H1 (cell line): ENCODE results near the gene EN1. TPM values are rescaled to one million over a fixed set of nuclear protein-coding genes. Genes with fewer than 3 reads are reported as not detected.

ENCODE experiments used
- CTCF ChIA-PET: fragments of 300-600 bp; sonication (Branson Sonifier 250); formaldehyde crosslinking; loops from one replicate; lab custom pipeline; 2021; ENCODE audit not compliant: partially characterized antibody; lab: Charles Lee
- POLR2A ChIA-PET: fragments of 300-600 bp; sonication (Branson Sonifier 250); formaldehyde crosslinking; loops from one replicate; lab custom pipeline; 2021; ENCODE audit warnings: inconsistent platforms; ENCODE audit not compliant: partially characterized antibody; lab: Charles Lee
- DNase-seq, 2 experiments: peaks; one replicate each; pipeline versions ENCODE4 v3.0.0 to v3.0.0-alpha.2; 2010 to 2022; ENCODE audit warnings: low spot score in 2 of 2, low read depth in 1 of 2, mixed read lengths in 1 of 2
- FAIRE-seq: peaks from 2 replicates; lab custom pipeline; 2011; peaks lifted over from hg19 to GRCh38; lab: Jason Lieb, UNC
- H2AFZ ChIP-seq: 2 replicates; pipeline ENCODE4 v1.8.1; 2012; ENCODE audit warnings: low read length, inconsistent platforms
- H2AK5ac ChIP-seq: 2 replicates; pipeline ENCODE4 v1.6.1; 2013; ENCODE audit warnings: low read depth, low read length
- H2BK120ac ChIP-seq: replicated peaks from 2 replicates; pipeline ENCODE3; 2013; ENCODE audit warnings: low read depth, low read length, inconsistent platforms
- H2BK12ac ChIP-seq: 2 replicates; pipeline ENCODE4 v1.6.1; 2013; ENCODE audit warnings: low read depth, low read length
- H2BK15ac ChIP-seq: 2 replicates; pipeline ENCODE4 v1.6.1; 2013; ENCODE audit warnings: low read length
- H2BK20ac ChIP-seq: 2 replicates; pipeline ENCODE4 v1.6.1; 2013; ENCODE audit warnings: low read length
- H2BK5ac ChIP-seq: 2 replicates; pipeline ENCODE4 v1.6.1; 2013; ENCODE audit warnings: low read depth, low read length
- H3K14ac ChIP-seq: 2 replicates; pipeline ENCODE4 v1.6.1; 2013; ENCODE audit warnings: inconsistent platforms; ENCODE audit not compliant: insufficient read length
- H3K18ac ChIP-seq: 2 replicates; pipeline ENCODE4 v1.6.1; 2013; ENCODE audit warnings: low read length; ENCODE audit errors: extremely low read depth
- H3K23ac ChIP-seq: 2 replicates; pipeline ENCODE4 v1.6.1; 2013; ENCODE audit warnings: inconsistent platforms; ENCODE audit not compliant: insufficient read length
- H3K23me2 ChIP-seq: 2 replicates; pipeline ENCODE4 v1.6.1; 2013; ENCODE audit warnings: low read depth, low read length
- H3K27ac ChIP-seq: 2 replicates; pipeline ENCODE4 v1.6.1; 2011; ENCODE audit warnings: low read depth, low read length, inconsistent platforms
- H3K27me3 ChIP-seq, 4 experiments: replicated peaks in 1 of 4; 1 replicate in 1 of 4; 2 replicates in 3 of 4; pipeline versions ENCODE4 v1.6.1 to v1.8.1; 2011 to 2013; ENCODE audit warnings: low read length in 3 of 4, mild to moderate bottlenecking in 3 of 4, inconsistent platforms in 2 of 4, mixed read lengths in 2 of 4, moderate library complexity in 1 of 4; ENCODE audit not compliant: control insufficient read depth in 3 of 4, insufficient read depth in 3 of 4; ENCODE audit errors: extremely low read depth in 1 of 4
- H3K36me3 ChIP-seq, 4 experiments: 2 replicates each; pipeline versions ENCODE4 v1.6.1 to v1.8.1; 2011 to 2013; ENCODE audit warnings: mild to moderate bottlenecking in 4 of 4, low read length in 3 of 4, moderate library complexity in 2 of 4, control low read depth in 1 of 4, inconsistent platforms in 1 of 4; ENCODE audit not compliant: insufficient read depth in 4 of 4, control insufficient read depth in 2 of 4
- H3K4ac ChIP-seq: replicated peaks from 2 replicates; pipeline ENCODE3; 2013; ENCODE audit warnings: low read length, low read depth, mixed read lengths, inconsistent platforms; ENCODE audit not compliant: insufficient read length
- H3K4me1 ChIP-seq, 4 experiments: replicated peaks in 1 of 4; 1 replicate in 1 of 4; 2 replicates in 3 of 4; pipeline versions ENCODE4 v1.6.1 to v1.8.1; 2011 to 2013; ENCODE audit warnings: low read length in 3 of 4, inconsistent platforms in 2 of 4, mixed read lengths in 1 of 4; ENCODE audit not compliant: insufficient read depth in 4 of 4, control insufficient read depth in 3 of 4
- H3K4me2 ChIP-seq, 2 experiments: 2 replicates each; pipeline versions ENCODE4 v1.6.1 to v1.8.1; 2011 to 2013; ENCODE audit warnings: low read depth in 2 of 2, low read length in 2 of 2, control low read depth in 1 of 2, inconsistent platforms in 1 of 2, mild to moderate bottlenecking in 1 of 2; ENCODE audit not compliant: insufficient read depth in 1 of 2
- H3K4me3 ChIP-seq, 4 experiments: fragments of 200-600, 300-600 bp in 1 of 4; sonication (generic), shearing (Covaris generic), sonication (Bioruptor Twin) in 1 of 4; 2 replicates each; pipeline versions ENCODE4 v1.5.1 to v1.8.1; 2011 to 2016; ENCODE audit warnings: low read length in 4 of 4, low read depth in 3 of 4, control low read depth in 2 of 4, inconsistent platforms in 2 of 4, mild to moderate bottlenecking in 2 of 4, mixed read lengths in 1 of 4, moderate library complexity in 1 of 4; ENCODE audit not compliant: insufficient read depth in 2 of 4; ENCODE audit errors: extremely low read depth in 1 of 4
- H3K56ac ChIP-seq: replicated peaks from 2 replicates; pipeline ENCODE3; 2013; ENCODE audit warnings: low read depth, mild to moderate bottlenecking, mixed read lengths, low read length, inconsistent platforms; ENCODE audit not compliant: insufficient read length
- H3K79me1 ChIP-seq: 2 replicates; pipeline ENCODE4 v1.6.1; 2013; ENCODE audit warnings: low read depth, low read length, control low read depth
- H3K79me2 ChIP-seq, 2 experiments: 2 replicates each; pipeline versions ENCODE4 v1.6.1 to v1.8.1; 2012 to 2013; ENCODE audit warnings: low read length in 2 of 2, mild to moderate bottlenecking in 2 of 2, inconsistent platforms in 1 of 2; ENCODE audit not compliant: insufficient read depth in 2 of 2, control insufficient read depth in 1 of 2
- H3K9ac ChIP-seq, 4 experiments: replicated peaks in 1 of 4; 1 replicate in 1 of 4; 2 replicates in 3 of 4; pipeline versions ENCODE4 v1.6.1 to v1.8.1; 2011 to 2013; ENCODE audit warnings: low read depth in 3 of 4, low read length in 3 of 4, control low read depth in 2 of 4, mild to moderate bottlenecking in 2 of 4, moderate library complexity in 2 of 4, inconsistent platforms in 1 of 4; ENCODE audit errors: extremely low read depth in 1 of 4
- H3K9me3 ChIP-seq, 2 experiments: 2 replicates each; pipeline versions ENCODE4 v1.6.1 to v1.8.1; 2012 to 2013; ENCODE audit warnings: mild to moderate bottlenecking in 2 of 2, moderate library complexity in 2 of 2, control low read depth in 1 of 2, inconsistent platforms in 1 of 2, low read depth in 1 of 2, low read length in 1 of 2, mixed read lengths in 1 of 2; ENCODE audit not compliant: insufficient read depth in 2 of 2
- H4K20me1 ChIP-seq, 2 experiments: replicated peaks in 1 of 2; 2 replicates each; pipeline versions ENCODE3 to v1.8.1; 2011 to 2013; ENCODE audit warnings: inconsistent platforms in 2 of 2, low read length in 2 of 2, mild to moderate bottlenecking in 1 of 2; ENCODE audit not compliant: insufficient read depth in 2 of 2, control insufficient read depth in 1 of 2
- H4K5ac ChIP-seq: 2 replicates; pipeline ENCODE4 v1.6.1; 2013; ENCODE audit warnings: low read length, low read depth, mixed read lengths, inconsistent platforms; ENCODE audit not compliant: insufficient read length
- H4K8ac ChIP-seq: 2 replicates; pipeline ENCODE4 v1.8.0; 2013; ENCODE audit warnings: mild to moderate bottlenecking, moderate library complexity, low read length, inconsistent platforms; ENCODE audit not compliant: insufficient read depth; ENCODE audit errors: extremely low read depth
- H4K91ac ChIP-seq: replicated peaks from 2 replicates; pipeline ENCODE3; 2013; ENCODE audit warnings: low read length, mixed read lengths, inconsistent platforms; ENCODE audit not compliant: insufficient read length
- ATF2 ChIP-seq: IDR thresholded peaks from 2 replicates; pipeline ENCODE4 v1.6.1; 2012; ENCODE audit warnings: low read length, inconsistent platforms
- EZH2 ChIP-seq: fragments of 200-600 bp; sonication (generic); IDR thresholded peaks from 2 replicates; pipeline ENCODE4 v1.7.1; 2012; ENCODE audit warnings: low read depth, mild to moderate bottlenecking, moderate library complexity, low read length, inconsistent platforms; ENCODE audit not compliant: severe bottlenecking
- SUZ12 ChIP-seq: fragments of 200-600 bp; sonication (generic); IDR thresholded peaks from 2 replicates; pipeline ENCODE4 v1.6.1; 2012; ENCODE audit warnings: mild to moderate bottlenecking, inconsistent platforms, low read length, moderate library complexity, mixed read lengths
- WGBS, 2 experiments: shearing (Covaris generic) in 1 of 2; methylation state at CpG; one replicate each; pipeline versions ENCODE4 v1.1.6 to v1.1.7; 2013 to 2015; ENCODE audit warnings: low lambda C conversion rate in 2 of 2, mixed read lengths in 2 of 2, inconsistent platforms in 1 of 2, low coverage in 1 of 2, missing lambda C conversion rate in 1 of 2; ENCODE audit not compliant: insufficient replicate concordance in 2 of 2, insufficient coverage in 1 of 2, insufficient read length in 1 of 2; ENCODE audit errors: extremely low coverage in 1 of 2, missing lambda C conversion rate in 1 of 2; 5-methylcytosine and 5-hydroxymethylcytosine counted together
- polyA plus RNA-seq, 7 experiments: library from polyadenylated mRNA; depleted of rRNA in 3 of 7; stranded (reverse) in 5 of 7; unstranded in 2 of 7; fragments of >200 nt in 5 of 7; fragments of 200-250 nt in 2 of 7; gene quantifications; 1 replicate in 5 of 7; 2 replicates in 1 of 7; 4 replicates in 1 of 7; pipeline versions ENCODE4 v1.2.1 to v1.2.3, GENCODE V29; 2011 to 2013; ENCODE audit warnings: missing spikeins in 2 of 7, mixed read lengths in 2 of 7
- total RNA-seq: library from RNA; stranded (reverse); fragmentation: NEBNext Ultra II Directional; extraction: Animal tissue kit (Norgen Biotek cat#: 25700); gene quantifications from 2 replicates; pipeline ENCODE4 v1.2.1, GENCODE V29; 2021

EN1 gene
- total and polyA plus RNA-seq, 2 of the 8 experiments (the other 6 are each of a cell fraction or from before 2014, with no cell fraction given): not detected

- Histone ChIP-seq H4K20me1 (peaks cover 20 to 25% of the 10 kb centered on the region in 2 experiments), H3K79me1 (no peaks in the 10 kb centered on the region), H3K4me3 (no peak overlapping the region), H2AFZ (no peak overlapping the region), H3K4me2 (peak overlapping the region in 1 of 2 experiments; percentile 90; a peak in 1 of 4 replicates), H3K4me1 (peaks cover 2 to 42% (median 24%) of the 10 kb centered on the region in 4 experiments), H3K4ac (no peak overlapping the region), H2BK20ac (no peak overlapping the region), H3K14ac (no peak overlapping the region), H3K9ac (no peak overlapping the region), H3K23ac (no peak overlapping the region), H4K91ac (no peak overlapping the region), H2BK5ac (no peak overlapping the region), H3K27ac (no peak overlapping the region), H3K56ac (no peak overlapping the region), H3K23me2 (peaks cover 8% of the 10 kb centered on the region; the same call in 1 of the 2 replicates), H2BK120ac (no peak overlapping the region), H2BK15ac (no peak overlapping the region), H3K18ac (no peak overlapping the region), H4K5ac (no peak overlapping the region), H3K27me3 (peaks cover 83 to 99% (median 91%) of the 10 kb centered on the region in 4 experiments), H2BK12ac (peak overlapping the region; percentile 60; the same call in 1 of the 2 replicates), H3K79me2 (no peaks in the 10 kb centered on the region), H3K36me3 (peaks cover 0 to 4% (median 0%) of the 10 kb centered on the region in 4 experiments; a peak in 1 of 8 replicates), H3K9me3 (no peaks in the 10 kb centered on the region), H2AK5ac (no peak overlapping the region), H4K8ac (no peak overlapping the region)
- ChIA-PET POLR2A (interaction anchor here (1.0 kb wide), 2 partner anchors 9 to 14 kb away, joined by 3 read pairs; no protein-coding TSS in a partner anchor), CTCF (interaction anchor here (1.4 kb wide), 1 partner anchor 9 kb away, joined by 3 read pairs; no protein-coding TSS in a partner anchor)
- WGBS, 2 experiments: 13% methylated on average over 9 of the region's 9 CpGs; no CpG with 5 or more reads in 1 of the 2 experiments
- no peak for DNase-seq
- FAIRE-seq: no peak
- TF ChIP-seq EZH2 (peak; percentile 60), ATF2 (no peak), SUZ12 (peak; percentile 18; the same call in 1 of the 2 replicates)
These were observed 3.5 kb upstream of the EN1 start for GRCh38 chr2:118850901-118851415.
